Activated T-cell treated with anti-CD3 and anti-CD28 coated beads for 1 hour (primary cell): Measurements from ENCODE around the gene STK4.

Source experiments
- DNase-seq: peaks from one replicate; pipeline ENCODE4 v3.0.0-alpha.2; 2020; ENCODE audit warnings: low read depth

The STK4 gene

GRCh38 chr20:44954211-44954610 is 12.1 kb upstream of the STK4 start:
- no peak for DNase-seq

- DNase-seq: no peak
Observed at GRCh38 chr20:44955270-44955669, 11.0 kb upstream of the STK4 start.

- no peak for DNase-seq
Observed at GRCh38 chr20:44956410-44956809, 9.9 kb upstream of the STK4 start.

GRCh38 chr20:44958276-44958675 is 8.0 kb upstream of the STK4 start:
- DNase-seq: no peak

- no peak for DNase-seq
Observed at GRCh38 chr20:44959082-44959637, 7.2 kb upstream of the STK4 start.

- DNase-seq: peak; percentile 44
Observed at GRCh38 chr20:44959638-44960102, 6.6 kb upstream of the STK4 start.

GRCh38 chr20:44960103-44960852 is 6.0 kb upstream of the STK4 start, which contains the start of gene TOMM34:
Gene TOMM34 (minus strand): TSS chr20:44960397. CDS start chr20:44960333, 64 bp downstream.
- peak; percentile 94 for DNase-seq

GRCh38 chr20:44961011-44961869 is 5.1 kb upstream of the STK4 start:
- no peak for DNase-seq

GRCh38 chr20:44961870-44962267 is 4.4 kb upstream of the STK4 start:
- no peak for DNase-seq

- no peak for DNase-seq
Observed at GRCh38 chr20:44962483-44962882, 3.8 kb upstream of the STK4 start.

- no peak for DNase-seq
Observed at GRCh38 chr20:44963325-44964215, 2.7 kb upstream of the STK4 start.

GRCh38 chr20:44965651-44966029 is 672 bp upstream of the STK4 start:
- DNase-seq: no peak

GRCh38 chr20:44967207-44967807 is 995 bp downstream of the STK4 start:
- DNase-seq: no peak

- DNase-seq: no peak
Observed at GRCh38 chr20:44969300-44969894, 3.1 kb downstream of the STK4 start.

GRCh38 chr20:44970243-44970757 is 4.0 kb downstream of the STK4 start:
- DNase-seq: no peak

- DNase-seq: no peak
Observed at GRCh38 chr20:44973053-44973452, 6.7 kb downstream of the STK4 start.

GRCh38 chr20:44976698-44977097 is 10.4 kb downstream of the STK4 start:
- DNase-seq: no peak

- DNase-seq: peak; percentile 37
Observed at GRCh38 chr20:44979090-44979621, 12.8 kb downstream of the STK4 start.

GRCh38 chr20:44981736-44982406 is 15.6 kb downstream of the STK4 start:
- no peak for DNase-seq
